Raji (cell line): Measurements from ENCODE around the gene MSRB1.

ENCODE experiments used
- POLR2A ChIP-seq: IDR thresholded peaks from 2 replicates; pipeline ENCODE4 v1.6.1; 2011; ENCODE audit warnings: low read depth, low read length, control low read depth; ENCODE audit not compliant: insufficient read depth

The MSRB1 gene

DNA sequence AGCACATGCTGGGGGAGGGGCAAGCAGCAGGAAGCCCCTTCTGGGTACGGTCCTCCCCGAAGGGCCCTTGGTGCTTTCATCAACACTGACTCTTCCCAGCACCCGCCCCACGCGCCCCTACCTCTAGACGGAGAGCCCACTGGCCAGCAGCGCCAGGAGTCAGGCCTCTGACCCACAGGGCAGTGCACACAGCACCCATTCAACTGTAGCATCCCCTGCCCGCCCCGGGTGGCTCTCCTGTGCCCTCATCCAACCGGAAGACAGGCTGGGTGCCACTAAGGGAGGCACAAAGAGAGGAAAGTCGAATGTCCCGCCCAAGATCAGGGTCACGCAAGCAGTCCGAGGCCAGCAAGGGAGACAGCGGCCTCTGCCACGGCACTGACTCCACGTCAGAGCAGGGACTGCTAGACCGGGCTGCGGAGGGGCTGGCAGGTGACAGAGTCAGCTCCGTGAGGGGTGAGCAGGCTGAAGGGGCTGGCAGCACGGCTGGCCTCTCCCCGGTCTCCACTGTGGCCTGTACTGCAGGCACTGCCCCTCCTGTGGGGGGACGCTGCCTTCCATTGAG is 9.8 kb downstream of the MSRB1 start:
- no peak for TF ChIP-seq POLR2A

DNA sequence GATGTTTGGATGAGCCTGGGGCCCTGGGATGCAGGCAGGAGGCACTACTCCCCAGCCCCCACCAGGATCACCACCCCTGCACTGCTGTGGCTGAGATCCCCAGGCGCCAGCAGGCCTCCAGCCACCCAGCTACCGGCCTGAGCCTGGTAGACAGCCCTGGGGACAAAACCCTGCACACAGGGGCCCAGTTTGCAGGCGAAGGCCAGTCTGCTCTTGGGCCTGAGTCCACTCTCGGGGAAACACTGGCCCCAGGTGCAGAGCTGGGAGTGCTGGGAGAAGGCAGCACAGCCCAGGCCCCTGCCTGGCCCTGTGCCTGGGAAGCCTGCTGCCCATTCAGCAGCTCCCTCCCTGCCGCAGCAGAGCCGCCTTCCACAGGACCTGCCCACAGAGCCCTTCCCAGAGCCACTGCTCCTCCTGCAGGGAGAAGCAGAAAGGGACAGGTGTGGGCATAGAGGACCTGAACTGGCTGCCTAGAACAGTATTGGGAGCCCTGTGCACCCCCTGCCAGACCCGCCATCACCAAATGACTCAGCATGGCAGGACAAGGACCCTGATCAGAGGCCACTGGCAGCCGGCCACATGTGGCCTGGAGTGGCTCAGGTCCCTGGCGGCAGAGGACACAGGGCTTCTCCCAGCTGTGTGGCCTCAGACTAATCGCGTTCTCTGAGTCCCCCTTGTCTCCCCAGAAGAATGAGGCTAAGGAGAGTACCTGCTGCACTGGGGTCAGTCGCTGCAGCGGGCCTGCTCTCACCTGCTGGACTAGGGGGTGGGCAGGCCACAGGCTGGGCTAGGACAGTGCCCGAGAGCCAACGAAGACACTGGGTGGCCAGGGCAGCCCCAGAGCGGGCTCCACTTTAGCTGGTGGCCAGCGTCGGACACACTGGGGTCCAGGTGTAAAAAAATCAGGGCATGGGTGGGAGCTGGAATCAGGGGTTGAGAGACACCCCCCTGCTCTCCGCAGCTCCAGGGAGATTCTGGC is 10.7 kb downstream of the MSRB1 start:
- no peak for TF ChIP-seq POLR2A

DNA sequence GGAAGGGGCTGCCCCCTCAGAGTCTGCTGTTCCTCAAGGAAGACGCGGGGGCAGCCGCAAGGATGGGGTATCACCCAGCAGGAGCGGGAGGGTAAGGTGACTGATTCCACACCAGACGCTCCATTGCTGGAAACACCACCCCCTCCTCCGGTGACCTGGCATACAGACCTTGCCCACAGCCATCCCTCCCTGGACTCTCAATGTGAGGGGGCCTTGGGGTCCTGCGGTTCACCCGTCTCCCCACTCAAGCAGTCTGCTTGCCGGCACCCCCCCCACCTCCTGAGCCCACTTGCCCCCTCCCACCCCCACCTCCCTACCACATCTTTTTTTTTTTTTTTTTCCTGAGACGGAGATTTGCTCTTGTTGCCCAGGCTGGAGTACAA is 12.7 kb downstream of the MSRB1 start:
- TF ChIP-seq POLR2A: no peak

DNA sequence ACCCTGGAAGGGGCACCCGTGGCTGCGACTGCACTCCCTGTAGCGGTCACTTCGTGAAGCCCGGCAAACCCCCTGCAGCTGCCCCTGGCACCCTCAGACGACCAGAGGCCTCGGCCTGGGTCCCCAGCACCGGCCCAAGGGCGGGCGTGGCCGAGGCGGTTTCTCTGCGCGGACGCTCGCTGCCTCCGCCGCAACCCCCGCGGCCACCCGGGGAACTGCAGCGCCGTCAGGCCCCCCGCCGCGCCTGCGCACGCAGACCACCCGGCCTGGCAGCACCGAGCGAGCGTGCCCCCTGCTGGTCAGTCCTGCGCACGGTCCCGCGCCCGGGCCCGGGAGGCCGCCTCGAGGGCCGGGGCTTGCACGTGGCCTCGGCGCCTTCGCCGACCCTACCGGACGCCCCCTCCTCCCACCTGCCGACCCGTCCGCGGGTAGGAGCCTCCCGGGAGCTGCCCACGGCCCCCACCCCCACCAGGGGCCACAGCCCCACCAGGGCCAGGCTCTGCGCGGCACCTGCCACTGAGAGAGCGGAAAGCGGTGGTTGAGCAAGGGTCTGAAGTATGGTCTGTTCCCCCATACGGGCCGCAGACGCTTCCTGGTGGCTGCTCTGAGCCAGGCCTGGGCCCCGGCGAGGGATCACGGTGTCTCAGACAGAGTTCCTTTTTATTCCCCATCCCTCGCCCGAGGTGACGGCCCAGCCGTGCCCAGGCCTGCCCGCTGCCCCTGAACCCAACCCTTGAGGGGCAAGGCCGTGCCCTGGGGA is 13.2 kb downstream of the MSRB1 start:
- TF ChIP-seq POLR2A: peak; percentile 53; the same call in 1 of the 2 replicates

DNA sequence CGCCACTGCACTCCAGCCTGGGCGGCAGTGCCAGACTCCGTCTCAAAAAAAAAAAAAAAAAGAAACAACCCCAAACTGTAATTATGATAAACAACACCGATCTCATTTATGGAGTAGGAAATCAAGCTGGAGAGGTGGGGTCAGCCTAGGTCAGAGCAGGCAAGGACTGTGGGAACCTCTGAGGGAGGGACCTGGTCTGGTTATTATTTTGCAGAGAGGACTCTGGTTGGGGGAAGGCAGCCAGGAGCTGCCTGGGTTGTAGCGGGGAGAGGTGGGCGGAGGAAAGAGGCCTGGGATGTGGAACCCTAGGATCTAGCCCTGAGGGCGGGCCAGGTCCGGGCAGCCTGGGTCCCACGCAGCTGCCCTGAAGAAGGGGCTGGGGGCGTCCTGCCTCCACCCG is 13.9 kb downstream of the MSRB1 start:
- no peak for TF ChIP-seq POLR2A

DNA sequence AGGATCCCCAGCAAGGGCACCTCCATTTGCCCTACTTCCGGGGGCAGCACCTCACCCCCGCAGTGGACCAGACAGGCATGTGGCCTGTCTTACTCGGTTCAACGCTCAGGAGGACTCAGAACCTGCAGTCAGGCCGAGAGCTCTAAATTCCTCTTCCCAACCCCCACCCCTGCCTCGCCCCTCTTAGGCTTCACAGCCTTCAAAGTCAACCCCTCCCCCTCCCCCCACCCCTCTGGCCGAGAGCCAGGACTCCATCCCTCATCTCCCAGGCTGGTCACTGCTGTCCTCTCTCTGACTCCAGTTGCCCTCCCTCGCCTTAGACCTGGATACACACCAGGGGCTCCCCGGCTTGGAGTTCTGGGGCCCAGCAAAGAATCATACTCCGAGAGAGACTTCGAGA is 16.7 kb downstream of the MSRB1 start:
- no peak for TF ChIP-seq POLR2A

DNA sequence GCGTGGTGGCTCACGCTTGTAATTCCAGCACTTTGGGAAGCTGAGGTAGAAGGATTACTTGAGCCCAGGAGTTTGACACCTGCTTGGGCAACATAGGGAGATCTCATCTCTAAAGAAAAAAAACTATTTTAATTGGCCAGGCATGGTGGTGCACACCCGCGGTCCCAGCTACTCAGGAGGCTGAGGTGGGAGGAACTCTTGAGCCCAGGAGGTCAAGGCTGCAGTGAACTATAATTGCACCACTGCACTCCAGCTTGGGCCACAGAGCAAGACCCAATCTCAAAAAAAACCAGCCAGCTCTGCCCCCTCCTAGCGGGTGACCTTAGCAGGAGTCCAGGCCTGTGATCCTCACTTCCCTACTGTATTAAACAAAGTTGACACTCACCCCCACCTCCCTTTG is 18.9 kb downstream of the MSRB1 start:
- no peak for TF ChIP-seq POLR2A

DNA sequence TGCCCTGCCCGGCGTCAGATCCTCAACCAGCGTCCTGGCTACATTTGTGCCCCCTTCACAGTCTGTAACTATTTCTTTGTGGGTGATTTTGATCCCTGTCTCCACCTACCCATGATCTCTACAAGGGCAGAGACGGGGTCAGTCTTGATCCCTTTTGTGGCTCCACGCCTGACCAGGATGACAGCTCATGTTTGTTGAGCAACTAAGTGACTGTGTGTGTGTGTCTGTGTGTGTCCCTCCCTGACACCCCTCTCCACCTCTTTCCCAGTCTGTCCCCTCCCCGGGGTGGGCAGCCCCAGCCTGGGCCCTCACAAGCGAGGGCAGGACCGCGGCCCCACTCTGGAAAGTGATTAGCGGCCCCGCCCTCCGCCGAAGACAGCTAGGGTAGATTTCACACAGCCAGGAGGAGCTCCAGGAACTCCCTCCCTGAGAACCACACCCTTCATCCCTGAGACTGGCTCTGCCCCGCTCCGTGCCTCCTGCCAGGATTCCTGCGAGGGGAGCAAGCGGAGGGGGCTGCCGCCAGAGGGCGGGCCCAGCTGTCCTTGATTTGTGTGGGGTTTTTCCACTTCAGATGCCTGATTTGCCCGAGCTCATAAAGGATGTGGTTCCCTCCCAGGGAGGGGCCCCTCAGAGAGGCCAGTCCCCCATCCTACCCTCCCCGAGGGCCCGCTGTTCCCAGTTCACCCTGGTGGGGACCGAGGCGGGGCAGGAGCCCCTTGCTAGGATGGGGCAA is 19.5 kb downstream of the MSRB1 start:
- TF ChIP-seq POLR2A: no peak

DNA sequence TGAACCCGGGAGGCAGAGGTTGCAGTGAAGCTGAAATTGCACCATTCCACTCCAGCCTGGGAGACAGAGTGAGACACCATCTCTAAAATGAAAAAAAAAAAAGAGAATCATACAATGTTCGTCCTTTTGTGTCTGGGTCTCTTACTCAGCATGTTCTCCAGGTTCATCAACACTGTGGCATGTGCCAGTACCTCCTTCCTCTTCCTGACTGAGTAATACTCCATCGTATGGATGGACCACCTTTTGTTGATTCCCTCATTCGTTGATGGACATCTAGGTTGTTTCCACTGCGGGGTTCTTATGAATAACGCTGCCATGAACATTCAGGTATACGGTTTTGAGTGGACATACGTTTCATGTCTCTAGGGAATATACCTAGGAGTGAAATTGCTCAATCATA is 20.6 kb downstream of the MSRB1 start:
- TF ChIP-seq POLR2A: no peak

DNA sequence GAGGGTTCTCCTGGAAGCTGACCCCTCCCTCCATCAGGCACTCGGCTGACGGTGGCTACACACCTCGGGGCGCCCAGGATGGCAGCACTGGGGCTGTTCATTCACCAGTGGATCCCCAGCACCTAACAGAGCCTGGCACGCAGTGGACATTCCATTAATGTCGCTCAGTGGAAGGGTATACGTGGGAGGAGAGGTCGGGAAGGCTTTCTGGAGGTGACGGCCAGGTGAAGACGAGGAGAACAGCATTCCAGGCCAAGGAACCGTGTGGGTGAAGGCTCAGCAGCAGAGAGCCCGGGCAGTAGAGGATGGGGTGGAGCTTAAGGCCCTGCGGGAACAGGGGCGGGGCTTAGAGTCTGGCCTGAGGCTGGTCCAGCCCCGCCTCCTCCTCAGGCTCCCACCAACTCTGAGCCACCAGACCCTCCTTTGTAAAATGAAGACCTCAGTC is 22.2 kb downstream of the MSRB1 start:
- TF ChIP-seq POLR2A: no peak

DNA sequence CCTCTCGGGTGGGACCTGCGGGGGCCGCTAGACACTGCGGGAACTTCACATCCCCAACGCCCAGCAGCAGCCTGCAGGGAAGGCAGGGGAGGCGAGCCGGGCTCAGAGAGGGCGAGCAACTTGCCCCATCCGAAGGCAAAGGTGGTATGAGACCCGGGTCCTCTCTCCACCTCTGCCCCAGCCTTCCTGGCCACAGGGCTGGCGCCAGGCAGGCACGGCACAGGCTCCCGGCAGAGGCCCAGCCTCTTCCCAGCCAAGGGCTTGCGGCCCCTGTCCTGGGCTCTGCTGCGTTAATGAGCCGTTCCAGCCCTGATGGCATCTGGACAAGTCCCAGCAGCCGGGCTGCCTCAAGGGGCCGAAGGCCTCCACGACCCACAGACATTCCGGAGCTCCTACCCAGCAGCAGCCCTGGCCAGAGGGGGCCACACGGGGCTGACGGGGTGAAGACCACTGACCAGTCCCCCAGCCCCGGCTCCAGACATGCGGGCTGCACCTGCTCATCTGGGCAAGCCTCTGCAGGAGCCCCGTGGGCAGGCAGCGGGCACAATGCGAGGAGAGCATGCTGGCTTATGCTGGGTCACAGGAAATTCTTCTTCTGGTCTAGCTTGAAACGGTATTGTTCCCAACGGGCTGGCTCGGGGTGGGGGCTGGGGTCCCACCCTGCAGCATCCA is 23.5 kb downstream of the MSRB1 start:
- no peak for TF ChIP-seq POLR2A

DNA sequence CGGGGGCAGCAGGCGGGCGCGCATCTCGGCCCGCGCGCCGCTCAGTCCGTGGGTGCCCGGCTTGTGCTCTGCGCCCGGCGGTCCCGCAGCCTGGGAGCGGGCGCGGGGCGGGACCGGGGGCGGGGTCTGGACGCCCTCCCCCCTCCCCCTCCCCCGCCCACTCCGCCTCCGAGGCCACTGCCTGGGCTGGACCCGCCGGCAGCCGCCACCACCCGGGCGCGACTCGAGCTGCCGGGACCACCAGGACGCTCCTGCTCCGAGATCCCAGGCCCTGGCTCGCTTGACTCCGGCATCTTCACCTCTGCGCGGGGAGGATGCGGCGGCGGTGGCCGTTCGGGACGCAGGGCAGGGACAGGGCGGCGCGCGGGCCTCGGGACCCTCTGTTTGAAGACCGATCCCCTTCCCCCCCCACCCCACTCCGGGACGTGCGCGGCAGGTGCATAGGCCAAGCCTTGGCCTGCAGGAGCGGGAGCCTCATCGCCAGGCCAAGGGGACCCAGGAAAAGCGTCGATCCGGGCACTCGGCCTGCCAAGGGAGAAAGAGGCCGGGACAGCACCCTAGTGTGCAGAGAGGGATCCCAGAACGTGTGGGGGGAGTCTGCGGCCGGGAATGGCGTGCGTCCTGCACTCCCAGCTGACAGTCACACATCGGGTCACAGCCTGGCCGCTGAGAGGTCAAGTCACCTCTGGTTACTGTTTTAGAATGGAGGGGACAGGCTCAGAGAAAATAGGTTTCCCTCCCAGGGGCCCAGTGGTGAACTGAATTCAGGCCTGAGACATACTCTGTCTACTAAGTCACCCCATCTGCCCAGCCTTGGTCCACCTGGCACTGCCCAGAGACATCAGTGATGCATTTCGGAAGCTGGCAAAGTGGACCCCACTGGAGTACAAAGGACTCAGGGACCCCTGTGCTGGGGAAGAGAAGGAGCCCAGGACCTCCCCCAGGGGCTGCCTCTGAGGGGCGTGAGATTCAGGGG is 24.4 kb downstream of the MSRB1 start, which contains the start of gene HS3ST6:
TSS of gene HS3ST6 (minus strand) at position 65 of the 976 bp plus-strand sequence. CDS start 92 bp downstream, outside the sequence.
- no peak for TF ChIP-seq POLR2A

DNA sequence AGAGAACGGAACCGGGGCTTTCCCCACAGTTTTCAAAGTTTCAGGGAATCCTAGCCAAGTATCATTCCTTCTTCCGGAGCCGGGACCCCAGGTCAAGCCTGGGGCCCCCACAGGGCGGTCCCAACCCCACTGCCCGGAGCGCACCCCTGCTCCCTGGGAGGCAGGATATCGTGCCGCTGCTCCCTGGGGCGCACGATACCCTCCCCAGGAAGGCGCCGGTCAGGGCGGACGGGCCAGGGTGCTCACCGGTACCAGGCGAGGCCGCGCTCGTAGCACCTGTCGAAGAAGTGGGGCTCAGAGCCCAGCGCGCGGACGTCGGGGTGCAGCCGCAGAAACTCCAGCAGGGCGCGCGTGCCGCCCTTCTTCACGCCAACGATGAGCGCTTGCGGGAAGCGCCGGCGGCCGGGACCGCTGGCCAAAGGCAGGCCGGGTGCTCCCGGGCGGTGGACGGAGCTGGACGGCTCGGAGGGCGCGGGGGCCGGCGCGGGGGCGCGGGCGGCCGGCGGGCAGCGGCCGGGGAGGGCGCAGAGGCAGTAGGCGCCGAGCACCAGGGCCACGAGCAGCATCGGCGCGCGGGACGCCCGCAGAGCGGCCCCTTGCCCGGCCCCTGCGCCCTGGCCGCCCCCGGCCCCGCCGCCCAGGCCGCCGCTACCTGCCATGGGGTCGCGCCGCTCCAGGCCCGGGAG is 25.2 kb downstream of the MSRB1 start:
- no peak for TF ChIP-seq POLR2A
